ENCODE data around the gene ATAD3B. TPM values are rescaled to one million over a fixed set of nuclear protein-coding genes. Genes with fewer than 3 reads are reported as not detected.
"Not testable (repeated sequence)": the region's sequence is repeated elsewhere in the genome, so short reads cannot be mapped to it uniquely, and the experiment has no call there.

The ATAD3B gene
- total RNA-seq, 4 donors from 2014 or later = 9.9 to 40.1 (median 24.1) TPM

GRCh38 chr1:1528301-1529267 lies 57.0 kb downstream of the ATAD3B start:
- H3K27ac ChIP-seq = no peak overlapping the region
- DNase-seq = no peak
- no peak overlapping the region for H3K4me3 ChIP-seq
- no peaks in the 10 kb centered on the region for H3K4me1 ChIP-seq
- peaks cover 7 to 86% (median 8%) of the 10 kb centered on the region in 3 donors for H3K36me3 ChIP-seq
- peaks cover 0 to 14% (median 10%) of the 10 kb centered on the region in 3 donors for H3K9me3 ChIP-seq
- 95% methylated on average over 15 of the region's 37 CpGs; no CpG with 5 or more reads in 1 of the 2 donors for WGBS, 2 donors
- no peak for TF ChIP-seq CTCF (IDR thresholded peaks at IDR 0.05)
- TF ChIP-seq POLR2A (IDR thresholded peaks at IDR 0.05) = no peak
- no peaks in the 10 kb centered on the region for H3K27me3 ChIP-seq
- intact Hi-C loops (cut with DNase I) = no loop called here

- H3K36me3 ChIP-seq = peaks cover 7 to 85% (median 8%) of the 10 kb centered on the region in 3 donors
- H3K27ac ChIP-seq = no peak overlapping the region
- peaks cover 0 to 14% (median 10%) of the 10 kb centered on the region in 3 donors for H3K9me3 ChIP-seq
- no peaks in the 10 kb centered on the region for H3K4me1 ChIP-seq
- H3K27me3 ChIP-seq = no peaks in the 10 kb centered on the region
- intact Hi-C loops (cut with DNase I) = no loop called here
- TF ChIP-seq CTCF (IDR thresholded peaks at IDR 0.05) (no peak), POLR2A (IDR thresholded peaks at IDR 0.05) (no peak)
- H3K4me3 ChIP-seq = no peak overlapping the region
- no peak for DNase-seq
- WGBS, 2 donors = no CpG with 5 or more reads among the region's 18 CpGs
Measured at GRCh38 chr1:1529321-1529720, 57.8 kb downstream of the ATAD3B start.

GRCh38 chr1:1529936-1530335 lies 58.4 kb downstream of the ATAD3B start:
- 93 to 100% methylated on average over 3 to 4 of the region's 8 CpGs for WGBS, 2 donors
- no peaks in the 10 kb centered on the region for H3K27me3 ChIP-seq
- intact Hi-C loops (cut with DNase I) = no loop called here

GRCh38 chr1:1531947-1532346 lies 60.4 kb downstream of the ATAD3B start:
- TF ChIP-seq POLR2A (IDR thresholded peaks at IDR 0.05) (no peak), CTCF (IDR thresholded peaks at IDR 0.05) (no peak)
- H3K4me1 ChIP-seq = no peaks in the 10 kb centered on the region
- peaks cover 7 to 77% (median 8%) of the 10 kb centered on the region in 3 donors for H3K36me3 ChIP-seq
- H3K9me3 ChIP-seq = peaks cover 0 to 14% (median 10%) of the 10 kb centered on the region in 3 donors
- intact Hi-C loops (cut with DNase I) = no loop called here
- no peaks in the 10 kb centered on the region for H3K27me3 ChIP-seq
- H3K27ac ChIP-seq = no peak overlapping the region
- H3K4me3 ChIP-seq = no peak overlapping the region
- 90 to 97% methylated on average over 4 of the region's 4 CpGs for WGBS, 2 donors
- no peak for DNase-seq

More at GRCh38 chr1:1529936-1530335, 58.4 kb downstream of the ATAD3B start:
- no peak for DNase-seq
- Histone ChIP-seq H3K4me1 (no peaks in the 10 kb centered on the region), H3K4me3 (no peak overlapping the region), H3K27ac (no peak overlapping the region), H3K9me3 (peaks cover 0 to 14% (median 10%) of the 10 kb centered on the region in 3 donors), H3K36me3 (peaks cover 7 to 88% (median 8%) of the 10 kb centered on the region in 3 donors)
- TF ChIP-seq CTCF (IDR thresholded peaks at IDR 0.05) = no peak
- no peak for TF ChIP-seq POLR2A (IDR thresholded peaks at IDR 0.05)

GRCh38 chr1:1533176-1533893 lies 61.8 kb downstream of the ATAD3B start:
- H3K36me3 ChIP-seq = peaks cover 3 to 63% (median 5%) of the 10 kb centered on the region in 3 donors
- H3K4me3 ChIP-seq; DNase-seq; H3K4me1 ChIP-seq; H3K27me3 ChIP-seq; H3K27ac ChIP-seq; intact Hi-C loops (cut with DNase I): not testable (repeated sequence)
- 49% methylated on average over 5 of the region's 22 CpGs; no CpG with 5 or more reads in 1 of the 2 donors for WGBS, 2 donors
- H3K9me3 ChIP-seq = peaks cover 0 to 14% (median 10%) of the 10 kb centered on the region in 3 donors

GRCh38 chr1:1533894-1534291 lies 62.3 kb downstream of the ATAD3B start:
- DNase-seq; intact Hi-C loops (cut with DNase I); H3K27me3 ChIP-seq; H3K4me1 ChIP-seq; H3K27ac ChIP-seq; H3K4me3 ChIP-seq: not testable (repeated sequence)
- Histone ChIP-seq H3K9me3 (peaks cover 0 to 14% (median 10%) of the 10 kb centered on the region in 3 donors), H3K36me3 (peaks cover 0 to 57% (median 4%) of the 10 kb centered on the region in 3 donors)
- WGBS, 2 donors = 80% methylated on average over 1 of the region's 18 CpGs; no CpG with 5 or more reads in 1 of the 2 donors

Data from esophagus squamous epithelium (tissue), 5 donors.